ENCODE data around the gene ABHD12B. TPM values are rescaled to one million over a fixed set of nuclear protein-coding genes. Genes with fewer than 3 reads are reported as not detected.

Gene ABHD12B
- total RNA-seq (ENCODE audit: low replicate concordance) = not detected in 2 replicates

GRCh38 chr14:50871914-50872732, at the start of gene ABHD12B:
Gene ABHD12B, plus strand, starts transcription at chr14:50872053. Its CDS starts 122 bp downstream, at chr14:50872175.

DNA sequence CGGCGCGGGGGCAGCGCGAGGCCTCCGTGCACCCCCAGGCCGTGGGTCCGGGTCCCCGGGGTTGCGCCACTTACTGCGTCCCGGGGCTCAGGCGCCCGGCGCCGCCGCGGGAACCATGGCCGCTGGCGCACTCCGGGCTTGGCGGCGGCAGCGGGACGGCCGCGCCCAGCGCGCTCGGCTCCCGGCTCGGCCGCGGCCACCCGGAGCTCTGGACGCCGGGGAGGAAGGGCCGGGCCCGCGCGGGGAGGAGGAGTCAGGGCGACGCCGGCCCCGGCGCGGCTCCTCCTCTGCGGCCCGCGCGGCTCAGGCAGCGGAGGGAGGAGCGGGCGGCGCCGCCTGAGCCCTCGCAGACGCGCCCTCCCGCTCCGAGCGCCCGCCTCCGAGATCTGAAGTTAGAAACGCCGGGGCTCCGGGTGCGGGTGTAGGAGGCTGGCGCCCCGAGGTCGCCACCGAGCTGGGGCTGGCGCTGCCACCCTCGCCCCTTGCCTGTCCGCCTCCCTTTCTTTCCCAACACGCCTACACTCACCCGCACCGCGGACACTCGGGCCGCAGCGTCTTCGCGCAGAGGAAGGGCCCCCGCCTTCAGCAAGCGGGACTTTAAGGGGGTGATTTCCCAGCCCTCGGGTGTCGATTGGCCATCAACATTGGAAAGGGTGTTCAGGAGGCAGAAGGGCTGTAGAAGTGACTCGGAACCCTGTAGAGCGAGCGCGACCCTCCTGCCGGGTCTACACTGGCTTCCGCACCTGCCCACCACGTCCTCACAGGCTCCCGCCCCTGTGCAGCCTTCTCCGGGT, 40.7 kb upstream of the ABHD12B start, which contains the start of gene NIN:
Gene NIN (minus strand): TSS at position 231 of the 794 bp plus-strand sequence. CDS start 9,106 bp downstream, outside the sequence.

GRCh38 chr14:50943943-50944646, 72.2 kb downstream of the ABHD12B start, which contains the start of gene PYGL:
Gene PYGL, minus strand, starts transcription at chr14:50944483. Its CDS starts 80 bp downstream, at chr14:50944403.

Other genes with a start within 250 kb of the ABHD12B start
- gene SAV1, start 203.7 kb upstream of the ABHD12B start, total RNA-seq (ENCODE audit: low replicate concordance) = 10.4 and 13.5 TPM in 2 replicates
- 19.2 and 23.5 TPM in 2 replicates for gene NIN, start 40.9 kb upstream of the ABHD12B start, total RNA-seq (ENCODE audit: low replicate concordance)
- gene PYGL, start 72.4 kb downstream of the ABHD12B start, total RNA-seq (ENCODE audit: low replicate concordance) = 66.4 and 98.6 TPM in 2 replicates
- gene TRIM9, start 223.1 kb downstream of the ABHD12B start, total RNA-seq (ENCODE audit: low replicate concordance) = 0.08 and 0.59 TPM in 2 replicates

All from smooth muscle cell of the coronary artery (primary cell).